Upper lobe of left lung (tissue), 6 donors: Measurements from ENCODE around the gene LAMC2. TPM values are rescaled to one million over a fixed set of nuclear protein-coding genes. Genes with fewer than 3 reads are reported as not detected.

Experiments used
- ATAC-seq, 2 donors: fragments of 200-7000 bp; cut with Tn5 transposase; one replicate each; pipeline ENCODE4 v1.9.1; 2022; ENCODE audit warnings: mild to moderate bottlenecking in 2 of 2, moderate library complexity in 2 of 2; ENCODE audit not compliant: low FRiP score in 2 of 2
- DNase-seq, 2 donors: peaks; one replicate each; pipeline ENCODE4 v3.0.0-alpha.2; 2019 to 2020
- H3K27ac ChIP-seq, 4 donors: fragments of 200-600 bp; sonication (generic); one replicate each; pipeline ENCODE4 v1.5.1; 2016 to 2019
- H3K27me3 ChIP-seq, 4 donors: fragments of 200-600 bp; sonication (generic); one replicate each; pipeline ENCODE4 v1.5.1; 2017 to 2019
- H3K36me3 ChIP-seq, 4 donors: fragments of 200-600 bp; sonication (generic); one replicate each; pipeline ENCODE4 v1.5.1; 2016 to 2019
- H3K4me1 ChIP-seq, 4 donors: fragments of 200-600 bp; sonication (generic); one replicate each; pipeline ENCODE4 v1.5.1; 2018 to 2019
- H3K4me3 ChIP-seq, 4 donors: fragments of 200-600 bp; sonication (generic); one replicate each; pipeline ENCODE4 v1.5.1; 2017 to 2019; ENCODE audit warnings: mild to moderate bottlenecking in 2 of 4, moderate library complexity in 1 of 4
- H3K9me3 ChIP-seq, 4 donors: fragments of 200-600 bp; sonication (generic); one replicate each; pipeline ENCODE4 v1.5.1; 2018 to 2019
- EP300 ChIP-seq, 4 donors: sonication (generic); formaldehyde crosslinking; IDR thresholded peaks; one replicate each; pipeline ENCODE4 v1.5.1; 2017; ENCODE audit warnings: antibody characterized with exemption in 4 of 4, control low read depth in 2 of 4
- POLR2A ChIP-seq, 4 donors: fragments of 450-650 bp; IDR thresholded peaks; one replicate each; pipeline ENCODE4 v1.5.1; 2016 to 2017; ENCODE audit warnings: antibody characterized with exemption in 4 of 4, mild to moderate bottlenecking in 2 of 4
- POLR2AphosphoS5 ChIP-seq, 2 donors: sonication (generic); formaldehyde crosslinking; IDR thresholded peaks; one replicate each; pipeline ENCODE4 v1.5.1; 2017; ENCODE audit warnings: antibody characterized with exemption in 2 of 2
- WGBS, 2 donors: methylation state at CpG; one replicate each; pipeline ENCODE4 v1.1.5; 2017 to 2018; 5-methylcytosine and 5-hydroxymethylcytosine counted together
- total RNA-seq, 6 donors: library from RNA; depleted of rRNA in 4 of 6; stranded (reverse); fragments of >200 nt in 4 of 6; gene quantifications; one replicate each; pipeline versions ENCODE4 v1.1.0 to v1.2.1, GENCODE V29; 2016 to 2021
- TF ChIP-seq, protein P1 (sequence below), 6 experiments: fragments of 450-650 bp in 4 of 6; fragments of 200-600 bp in 2 of 6; sonication (generic) in 2 of 6; IDR thresholded peaks; one replicate each; pipeline ENCODE4 v1.5.1; 2016 to 2019; ENCODE audit warnings: antibody characterized with exemption in 6 of 6
- donor health status: DM: no; HTN: no; CAD: no; lungs with moderate emphysema.
- donor health status: DM: no; HTN: yes; CAD: no; lungs with severe emphysema.

The LAMC2 gene
- total RNA-seq, 6 donors from 2014 or later: 10.5 to 74.6 (median 46.1) TPM

DNA sequence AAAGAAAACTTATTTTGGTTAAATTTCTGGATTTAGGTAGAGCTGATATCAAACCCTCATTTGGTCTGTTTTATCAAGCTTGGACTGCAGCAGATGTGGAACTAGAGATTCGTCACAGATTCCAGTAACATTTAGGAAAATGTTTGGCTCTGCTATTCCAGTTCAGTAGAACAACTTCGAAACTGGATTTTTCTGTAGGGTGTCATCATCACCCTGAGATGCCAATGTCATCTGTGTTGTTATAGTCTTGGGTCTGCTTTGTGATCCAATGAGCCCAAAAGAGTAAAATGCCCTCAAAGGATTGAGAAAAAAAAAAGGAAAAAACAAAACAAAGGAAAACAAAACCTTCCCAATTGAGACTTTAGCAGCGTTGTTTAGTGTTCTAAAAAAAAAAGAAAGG, 55.4 kb downstream of the LAMC2 start:
- Histone ChIP-seq H3K4me1 (peaks cover 0 to 23% (median 17%) of the 10 kb centered on the region in 4 donors), H3K27me3 (no peaks in the 10 kb centered on the region), H3K36me3 (no peaks in the 10 kb centered on the region), H3K27ac (peak overlapping the region; percentile 40 to 77 (median 46)), H3K4me3 (no peak overlapping the region), H3K9me3 (no peaks in the 10 kb centered on the region)
- no peak for TF ChIP-seq POLR2AphosphoS5 (IDR thresholded peaks at IDR 0.05)
- no peak for TF ChIP-seq EP300 (IDR thresholded peaks at IDR 0.05)
- no peak for TF ChIP-seq POLR2A (IDR thresholded peaks at IDR 0.05)
- TF ChIP-seq, protein P1, sequence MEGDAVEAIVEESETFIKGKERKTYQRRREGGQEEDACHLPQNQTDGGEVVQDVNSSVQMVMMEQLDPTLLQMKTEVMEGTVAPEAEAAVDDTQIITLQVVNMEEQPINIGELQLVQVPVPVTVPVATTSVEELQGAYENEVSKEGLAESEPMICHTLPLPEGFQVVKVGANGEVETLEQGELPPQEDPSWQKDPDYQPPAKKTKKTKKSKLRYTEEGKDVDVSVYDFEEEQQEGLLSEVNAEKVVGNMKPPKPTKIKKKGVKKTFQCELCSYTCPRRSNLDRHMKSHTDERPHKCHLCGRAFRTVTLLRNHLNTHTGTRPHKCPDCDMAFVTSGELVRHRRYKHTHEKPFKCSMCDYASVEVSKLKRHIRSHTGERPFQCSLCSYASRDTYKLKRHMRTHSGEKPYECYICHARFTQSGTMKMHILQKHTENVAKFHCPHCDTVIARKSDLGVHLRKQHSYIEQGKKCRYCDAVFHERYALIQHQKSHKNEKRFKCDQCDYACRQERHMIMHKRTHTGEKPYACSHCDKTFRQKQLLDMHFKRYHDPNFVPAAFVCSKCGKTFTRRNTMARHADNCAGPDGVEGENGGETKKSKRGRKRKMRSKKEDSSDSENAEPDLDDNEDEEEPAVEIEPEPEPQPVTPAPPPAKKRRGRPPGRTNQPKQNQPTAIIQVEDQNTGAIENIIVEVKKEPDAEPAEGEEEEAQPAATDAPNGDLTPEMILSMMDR (IDR thresholded peaks at IDR 0.05): no peak
- 70 to 78% methylated on average over 3 of the region's 3 CpGs for WGBS, 2 donors
- no peak for DNase-seq
- no peak for ATAC-seq

GRCh38 chr1:183242556-183242955, 56.5 kb downstream of the LAMC2 start:
- 72 to 73% methylated on average over 3 of the region's 3 CpGs for WGBS, 2 donors
- TF ChIP-seq POLR2AphosphoS5 (IDR thresholded peaks at IDR 0.05) (no peak), POLR2A (IDR thresholded peaks at IDR 0.05) (no peak), EP300 (IDR thresholded peaks at IDR 0.05) (no peak)
- TF ChIP-seq, protein P1 (IDR thresholded peaks at IDR 0.05): no peak
- Histone ChIP-seq H3K4me1 (peaks cover 0 to 23% (median 17%) of the 10 kb centered on the region in 4 donors), H3K36me3 (no peaks in the 10 kb centered on the region), H3K9me3 (no peaks in the 10 kb centered on the region), H3K4me3 (no peak overlapping the region), H3K27me3 (no peaks in the 10 kb centered on the region), H3K27ac (peak overlapping the region; percentile 47 to 80 (median 74))
- DNase-seq (no peak), ATAC-seq (peak; percentile 30 to 49)

GRCh38 chr1:183243161-183244050, 57.3 kb downstream of the LAMC2 start:
- Histone ChIP-seq H3K27me3 (no peaks in the 10 kb centered on the region), H3K36me3 (no peaks in the 10 kb centered on the region), H3K9me3 (no peaks in the 10 kb centered on the region), H3K4me1 (peaks cover 0 to 17% (median 14%) of the 10 kb centered on the region in 4 donors), H3K27ac (peak overlapping the region; percentile 47 to 80 (median 74)), H3K4me3 (no peak overlapping the region)
- WGBS, 2 donors: 71 to 79% methylated on average over 4 to 5 of the region's 5 CpGs
- peak in 1 of 2 donors; percentile 34 for DNase-seq
- TF ChIP-seq EP300 (IDR thresholded peaks at IDR 0.05): no peak
- TF ChIP-seq, protein P1 (IDR thresholded peaks at IDR 0.05): no peak
- TF ChIP-seq POLR2AphosphoS5 (IDR thresholded peaks at IDR 0.05): peak; percentile 35 to 51
- peak; percentile 76 to 81 for ATAC-seq

GRCh38 chr1:183244466-183244865, 58.4 kb downstream of the LAMC2 start:
- H3K27ac ChIP-seq: peak overlapping the region; percentile 16 to 80 (median 74)
- DNase-seq (peak in 1 of 2 donors; percentile 64), ATAC-seq (peak; percentile 16 to 64)
- 33 to 57% methylated on average over 1 of the region's 1 CpG for WGBS, 2 donors
- H3K36me3 ChIP-seq: no peaks in the 10 kb centered on the region
- peaks cover 0 to 17% (median 13%) of the 10 kb centered on the region in 4 donors for H3K4me1 ChIP-seq
- TF ChIP-seq, protein P1 (IDR thresholded peaks at IDR 0.05): no peak
- peak; percentile 82 to 91 for TF ChIP-seq POLR2AphosphoS5 (IDR thresholded peaks at IDR 0.05)
- TF ChIP-seq EP300 (IDR thresholded peaks at IDR 0.05): peak in 1 of 4 donors; percentile 21
- TF ChIP-seq POLR2A (IDR thresholded peaks at IDR 0.05): no peak
- H3K9me3 ChIP-seq: no peaks in the 10 kb centered on the region
- H3K4me3 ChIP-seq: no peak overlapping the region
- no peaks in the 10 kb centered on the region for H3K27me3 ChIP-seq
